ENCODE data around the gene GTSE1. TPM values are rescaled to one million over a fixed set of nuclear protein-coding genes. Genes with fewer than 3 reads are reported as not detected.

The GTSE1 gene
- total RNA-seq, 1 donor from 2014 or later: 0.32 TPM

DNA sequence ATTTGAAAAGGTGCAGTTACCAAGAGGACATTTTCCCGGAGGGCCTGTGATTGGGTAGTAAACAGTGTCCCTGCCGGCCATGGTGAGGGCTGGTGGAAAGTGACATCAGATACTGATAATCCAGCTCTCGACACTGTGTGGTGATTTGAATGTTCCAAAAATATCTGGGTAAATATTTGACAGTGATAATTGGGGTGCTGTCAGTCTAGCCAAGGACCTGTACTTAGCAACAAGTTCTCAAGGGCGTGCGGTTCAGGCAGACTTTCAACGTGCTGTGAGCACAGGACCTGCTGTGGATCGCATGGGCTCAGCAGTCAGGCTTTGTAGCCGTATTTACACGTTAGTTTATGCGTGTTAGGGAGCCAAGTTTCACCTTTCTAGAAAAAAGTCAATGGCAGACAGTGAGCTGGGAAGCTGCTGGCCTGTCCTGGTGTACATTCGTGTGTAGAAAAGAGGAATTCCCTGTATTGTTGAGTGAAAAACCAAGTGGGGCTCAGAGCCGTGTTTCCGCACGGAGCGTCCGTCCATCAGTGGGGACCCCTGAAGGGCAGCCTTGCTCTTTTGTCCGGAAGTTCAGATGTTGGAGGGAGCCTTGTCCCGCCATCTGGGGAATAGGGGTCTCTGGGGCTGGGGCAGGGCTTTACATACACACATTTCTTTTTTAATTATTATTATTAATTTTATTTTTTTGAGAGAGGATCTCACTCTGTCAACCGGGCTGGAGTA lies 50.2 kb downstream of the GTSE1 start:
- intact Hi-C loops (cut with DNase I): loop anchor here (10.0 kb wide), 1 partner anchor 418 kb away; the partner anchor contains the start of gene TBC1D22A
- no peak for DNase-seq (ENCODE audit: low spot score)

DNA sequence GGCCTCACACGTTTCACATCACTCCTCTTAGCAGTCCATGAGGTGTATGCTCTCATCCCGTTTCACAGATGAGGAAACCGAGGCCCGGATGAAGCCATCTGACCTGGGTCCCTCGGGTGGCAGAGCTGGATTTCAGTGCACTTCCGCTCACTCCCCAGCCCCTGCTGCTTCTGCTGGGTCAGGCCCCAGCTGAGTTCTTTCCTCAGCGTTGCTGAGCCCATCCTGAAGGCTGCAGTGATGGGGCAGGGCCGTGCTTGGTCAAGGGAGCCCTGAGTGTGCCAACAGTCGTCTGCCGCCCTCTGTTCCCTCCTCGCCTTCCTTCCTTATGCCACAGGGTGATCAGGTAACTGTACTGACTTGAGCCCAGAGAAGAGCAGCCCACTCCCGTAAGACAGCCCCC lies 51.0 kb downstream of the GTSE1 start:
- intact Hi-C loops (cut with DNase I): loop anchor here (10.0 kb wide), 1 partner anchor 417 kb away; the partner anchor contains the start of gene TBC1D22A
- DNase-seq (ENCODE audit: low spot score): no peak

DNA sequence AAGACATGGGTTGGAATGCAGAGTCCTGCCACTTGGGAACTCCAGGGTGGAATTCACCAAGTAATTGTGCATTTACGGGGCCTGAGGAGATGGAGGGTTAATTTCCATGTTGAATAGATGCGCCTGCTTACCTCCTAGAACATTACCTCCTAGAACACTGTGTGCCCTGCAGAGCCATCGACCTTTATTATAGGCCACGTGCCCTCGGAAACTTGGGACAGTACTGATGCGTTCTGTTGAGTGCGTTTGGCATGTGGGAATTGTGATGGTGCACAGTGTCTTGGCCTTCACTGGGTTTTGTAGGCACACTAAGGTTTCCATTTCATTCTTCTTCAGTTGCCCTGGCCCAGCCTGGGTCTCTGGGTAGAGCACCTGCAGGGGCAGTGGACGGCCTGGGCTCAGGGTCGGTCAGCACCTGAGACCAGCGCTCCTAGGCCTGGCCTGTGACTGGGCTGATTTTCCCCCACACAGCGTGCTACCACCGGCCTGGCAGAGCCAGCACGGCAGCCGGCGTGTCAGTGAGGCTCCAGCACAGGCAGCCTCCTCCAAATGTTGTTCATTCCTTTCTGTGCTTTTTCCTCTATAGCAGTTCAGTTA lies 51.5 kb downstream of the GTSE1 start:
- no peak for DNase-seq (ENCODE audit: low spot score)
- intact Hi-C loops (cut with DNase I): loop anchor here (10.0 kb wide), 1 partner anchor 417 kb away; the partner anchor contains the start of gene TBC1D22A

- DNase-seq (ENCODE audit: low spot score): no peak
- intact Hi-C loops (cut with DNase I): loop anchor here (10.0 kb wide), 1 partner anchor 416 kb away; the partner anchor contains the start of gene TBC1D22A
Measured at GRCh38 chr22:46349238-46349637, 52.6 kb downstream of the GTSE1 start.

DNA sequence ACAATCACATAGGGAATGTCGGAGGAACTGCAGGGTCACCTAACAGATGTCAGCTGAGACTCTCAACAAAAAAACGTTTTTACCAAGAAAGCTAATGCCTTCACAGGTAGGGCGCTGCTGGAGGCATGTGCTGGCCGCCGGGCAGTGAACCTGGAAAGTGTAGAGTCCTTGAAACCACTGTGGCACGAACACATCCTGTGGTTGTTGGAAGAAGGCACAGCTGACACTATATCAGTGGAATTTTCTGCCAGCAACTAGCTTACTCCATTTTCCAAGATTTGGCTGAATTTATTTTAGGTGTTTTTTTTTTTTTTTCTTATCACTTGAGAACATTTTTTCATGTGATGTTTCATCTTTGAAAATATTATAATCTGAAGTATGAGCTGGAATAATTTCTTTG lies 53.0 kb downstream of the GTSE1 start:
- no peak for DNase-seq (ENCODE audit: low spot score)

DNA sequence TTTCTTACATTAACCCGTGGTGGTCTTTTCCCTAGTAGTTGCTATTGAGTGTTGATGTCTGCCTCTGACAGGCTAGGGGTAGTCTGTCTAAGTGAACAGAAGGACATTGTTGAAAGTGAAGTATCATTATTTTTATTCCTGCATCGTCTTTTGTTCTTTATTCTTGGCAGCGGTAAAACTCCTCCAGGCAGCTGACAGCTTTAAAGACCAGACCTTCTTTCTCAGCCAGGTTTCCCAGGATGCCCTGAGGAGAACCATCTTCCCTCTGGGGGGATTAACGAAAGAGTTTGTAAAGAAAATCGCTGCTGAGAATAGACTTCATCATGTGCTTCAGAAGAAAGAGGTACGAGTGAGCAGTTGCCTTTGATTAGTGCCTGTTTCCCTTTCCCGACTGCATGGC lies 53.5 kb downstream of the GTSE1 start:
- intact Hi-C loops (cut with DNase I): no loop called here
- DNase-seq (ENCODE audit: low spot score): no peak

More for the DNA sequence above, 53.0 kb downstream of the GTSE1 start:
- intact Hi-C loops (cut with DNase I): loop anchor here (10.0 kb wide), 1 partner anchor 415 kb away; the partner anchor contains the start of gene TBC1D22A

GRCh38 chr22:46350646-46351045 lies 54.0 kb downstream of the GTSE1 start:
- intact Hi-C loops (cut with DNase I): no loop called here
- no peak for DNase-seq (ENCODE audit: low spot score)

GRCh38 chr22:46351131-46351735 lies 54.6 kb downstream of the GTSE1 start:
- no peak for DNase-seq (ENCODE audit: low spot score)
- intact Hi-C loops (cut with DNase I): no loop called here

- no peak for DNase-seq (ENCODE audit: low spot score)
- intact Hi-C loops (cut with DNase I): no loop called here
Measured at GRCh38 chr22:46351767-46352166, 55.1 kb downstream of the GTSE1 start.

DNA sequence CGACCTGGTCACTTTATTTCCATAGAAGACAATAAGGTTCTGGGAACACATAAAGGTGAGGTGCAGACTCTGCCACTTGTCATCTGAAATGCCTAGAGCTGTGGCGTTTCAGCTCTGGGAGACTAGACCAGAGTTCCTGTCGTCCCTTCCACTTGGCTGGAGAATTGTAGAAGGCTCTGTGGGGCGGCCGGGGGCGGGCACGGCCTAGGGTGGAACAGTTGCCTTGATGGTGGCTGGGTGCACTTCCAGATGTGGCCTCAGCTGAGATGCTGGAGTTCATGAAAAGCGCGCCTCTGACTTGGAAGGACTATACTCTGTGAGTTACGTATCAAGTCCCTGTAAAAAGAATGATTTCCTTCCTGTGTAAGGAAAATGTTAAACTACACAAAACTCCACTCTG lies 55.6 kb downstream of the GTSE1 start:
- DNase-seq (ENCODE audit: low spot score): no peak
- intact Hi-C loops (cut with DNase I): no loop called here

DNA sequence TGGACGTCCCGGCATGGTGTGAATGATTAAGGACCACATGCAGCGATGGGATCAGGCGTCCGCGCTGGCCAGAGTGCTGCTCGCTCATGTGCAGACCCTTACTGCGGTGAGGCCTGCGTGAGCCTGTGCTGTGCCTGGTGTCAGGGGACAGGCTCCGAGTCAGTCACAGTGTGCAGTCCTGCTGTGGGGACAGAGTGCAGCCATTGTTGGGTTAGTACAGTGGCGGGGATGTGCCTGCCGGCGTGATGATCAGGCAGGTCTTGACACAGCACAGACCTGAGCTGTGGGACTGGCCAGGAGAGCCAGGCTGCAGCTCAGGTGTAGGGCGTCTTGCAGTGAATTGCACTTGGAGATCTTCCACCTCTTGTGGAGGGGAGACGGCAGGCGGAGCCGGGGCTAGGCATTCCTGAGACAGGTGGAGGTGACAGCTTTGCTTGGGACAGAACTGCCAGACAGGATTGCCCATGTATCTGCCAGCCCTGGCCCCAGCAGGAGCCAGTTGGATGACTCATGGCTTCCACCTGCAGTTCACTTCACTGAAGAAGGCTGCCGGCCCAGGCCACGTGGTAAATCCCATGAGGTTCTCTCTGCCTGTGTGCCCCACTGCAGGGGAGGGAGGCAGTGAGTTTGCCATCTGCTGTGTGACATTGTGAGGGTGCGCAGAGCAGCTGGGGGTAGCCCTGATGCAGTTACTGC lies 56.2 kb downstream of the GTSE1 start:
- intact Hi-C loops (cut with DNase I): no loop called here

DNA sequence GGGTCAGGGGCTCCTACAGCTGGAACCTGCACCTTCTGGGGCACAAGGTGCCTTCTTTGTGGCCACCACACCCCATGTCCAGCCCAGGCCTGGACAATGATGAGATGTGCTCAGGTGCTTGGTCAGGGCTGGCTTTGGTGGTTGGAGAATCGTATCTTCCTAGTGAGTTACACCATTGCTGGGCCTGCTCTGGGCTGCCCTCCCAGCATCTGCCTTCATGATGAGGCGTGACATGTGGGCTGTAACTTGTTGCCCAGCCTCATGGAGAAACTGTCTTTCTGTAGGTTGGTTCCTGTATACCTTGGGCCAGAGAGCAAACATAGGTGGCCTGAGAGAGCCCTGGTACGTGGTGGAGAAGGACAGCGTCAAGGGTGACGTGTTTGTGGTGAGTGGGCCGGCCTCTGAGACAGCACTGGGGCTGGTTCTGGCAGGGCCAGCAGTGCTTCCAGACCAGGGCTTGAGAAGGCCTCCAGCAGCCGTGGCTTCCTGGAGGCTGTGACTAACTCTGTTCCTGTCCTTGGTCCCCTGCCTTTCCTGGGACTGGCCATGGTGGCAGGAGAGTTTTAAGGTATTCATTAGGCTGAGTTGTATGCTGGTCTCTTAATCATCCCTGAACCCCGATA lies 56.9 kb downstream of the GTSE1 start:
- DNase-seq (ENCODE audit: low spot score): no peak
- intact Hi-C loops (cut with DNase I): no loop called here

More for the DNA sequence above, 56.2 kb downstream of the GTSE1 start:
- peak; percentile 85 for DNase-seq (ENCODE audit: low spot score)

- DNase-seq (ENCODE audit: low spot score): no peak
- intact Hi-C loops (cut with DNase I): no loop called here
Measured at GRCh38 chr22:46354176-46354992, 57.7 kb downstream of the GTSE1 start.

GRCh38 chr22:46354993-46355305 lies 58.3 kb downstream of the GTSE1 start:
- intact Hi-C loops (cut with DNase I): loop anchor here (1.0 kb wide), 1 partner anchor 187 kb away; no protein-coding TSS in a partner anchor
- DNase-seq (ENCODE audit: low spot score): no peak

- intact Hi-C loops (cut with DNase I): loop anchor here (1.0 kb wide), 1 partner anchor 187 kb away; no protein-coding TSS in a partner anchor
- DNase-seq (ENCODE audit: low spot score): no peak
Measured at GRCh38 chr22:46355369-46355995, 58.8 kb downstream of the GTSE1 start.

- intact Hi-C loops (cut with DNase I): loop anchor here (1.0 kb wide), 1 partner anchor 186 kb away; no protein-coding TSS in a partner anchor
- DNase-seq (ENCODE audit: low spot score): no peak
Measured at GRCh38 chr22:46355996-46356471, 59.4 kb downstream of the GTSE1 start.

- intact Hi-C loops (cut with DNase I): no loop called here
- DNase-seq (ENCODE audit: low spot score): no peak
Measured at GRCh38 chr22:46356496-46357480, 60.1 kb downstream of the GTSE1 start.

Data from cardiac septum (tissue), 1 donor.